HG03097 (cell line): ENCODE results near the gene RASA4.
"Not testable (repeated sequence)": the region's sequence is repeated elsewhere in the genome, so short reads cannot be mapped to it uniquely, and the experiment has no call there.

Experiments used
- ATAC-seq: cut with Tn5 transposase; IDR thresholded peaks from one replicate; pipeline ENCODE4 v1.9.1; 2021; ENCODE audit not compliant: unreplicated experiment, low FRiP score

Gene RASA4

GRCh38 chr7:102616507-102617125 is at the start of gene RASA4:
Gene RASA4, minus strand, starts transcription at chr7:102616756. Its CDS starts 67 bp downstream, at chr7:102616689.
- peak; percentile 56 for ATAC-seq

- not testable (repeated sequence) for ATAC-seq
These were observed 48.2 kb upstream of the RASA4 start for GRCh38 chr7:102664765-102665164.

GRCh38 chr7:102649924-102650323 is 33.4 kb upstream of the RASA4 start, which contains the start of gene SPDYE2B:
Gene SPDYE2B, plus strand, starts transcription at chr7:102650319. Its CDS starts 2,030 bp downstream, at chr7:102652349.
- not testable (repeated sequence) for ATAC-seq

- ATAC-seq: not testable (repeated sequence)
These were observed 31.3 kb upstream of the RASA4 start for GRCh38 chr7:102647813-102648212.

GRCh38 chr7:102643404-102643803 is 26.8 kb upstream of the RASA4 start:
- ATAC-seq: not testable (repeated sequence)

GRCh38 chr7:102642691-102643090 is 26.1 kb upstream of the RASA4 start, which contains the start of gene UPK3BL1:
Gene UPK3BL1, minus strand, starts transcription at chr7:102642791. Its CDS starts 50 bp downstream, at chr7:102642741.
- ATAC-seq: not testable (repeated sequence)

GRCh38 chr7:102638848-102639247 is 22.3 kb upstream of the RASA4 start:
- not testable (repeated sequence) for ATAC-seq

GRCh38 chr7:102636956-102637355 is 20.4 kb upstream of the RASA4 start:
- ATAC-seq: not testable (repeated sequence)

- ATAC-seq: not testable (repeated sequence)
These were observed 18.8 kb upstream of the RASA4 start for GRCh38 chr7:102635354-102635753.

- ATAC-seq: not testable (repeated sequence)
These were observed 17.7 kb upstream of the RASA4 start for GRCh38 chr7:102634299-102634698.

- ATAC-seq: not testable (repeated sequence)
These were observed 14.1 kb upstream of the RASA4 start for GRCh38 chr7:102630622-102631021.

- ATAC-seq: not testable (repeated sequence)
These were observed 10.8 kb upstream of the RASA4 start for GRCh38 chr7:102627271-102627904.

GRCh38 chr7:102618122-102618521 is 1.6 kb upstream of the RASA4 start:
- ATAC-seq: not testable (repeated sequence)

- not testable (repeated sequence) for ATAC-seq
These were observed 626 bp downstream of the RASA4 start for GRCh38 chr7:102615930-102616329.

GRCh38 chr7:102614873-102615272 is 1.7 kb downstream of the RASA4 start:
- peak; percentile 1 for ATAC-seq

- ATAC-seq: peak; percentile 27
These were observed 2.2 kb downstream of the RASA4 start for GRCh38 chr7:102614346-102614697.

- ATAC-seq: peak; percentile 39
These were observed 2.8 kb downstream of the RASA4 start for GRCh38 chr7:102613575-102614345.

GRCh38 chr7:102611675-102612325 is 4.8 kb downstream of the RASA4 start:
- not testable (repeated sequence) for ATAC-seq

- peak; percentile 29 for ATAC-seq
These were observed 5.4 kb downstream of the RASA4 start for GRCh38 chr7:102611013-102611674.

- not testable (repeated sequence) for ATAC-seq
These were observed 6.1 kb downstream of the RASA4 start for GRCh38 chr7:102610441-102610840.
